HepG2 (cell line): ENCODE data around the gene DYNC2H1. TPM values are rescaled to one million over a fixed set of nuclear protein-coding genes. Genes with fewer than 3 reads are reported as not detected.

Experiments
- DMAP1 ChIP-seq: IDR thresholded peaks from 2 replicates; pipeline ENCODE4 v1.6.1; 2016
- HDAC1 ChIP-seq: sonication (generic); formaldehyde crosslinking; IDR thresholded peaks from 2 replicates; pipeline ENCODE4 v1.5.1; 2020; ENCODE audit warnings: mild to moderate bottlenecking, missing genetic modification reagents
- POGZ ChIP-seq: sonication (generic); formaldehyde crosslinking; IDR thresholded peaks from 2 replicates; pipeline ENCODE4 v1.4.0; 2020; ENCODE audit warnings: mild to moderate bottlenecking, missing genetic modification reagents
- RFX3 ChIP-seq: IDR thresholded peaks from 2 replicates; pipeline ENCODE4 v1.6.1; 2016; ENCODE audit warnings: missing biosample characterization, missing genetic modification reagents
- RNF219 ChIP-seq: sonication (generic); formaldehyde crosslinking; IDR thresholded peaks from 2 replicates; pipeline ENCODE4 v1.5.0; 2020; ENCODE audit warnings: mild to moderate bottlenecking, missing genetic modification reagents
- TBX3 ChIP-seq: fragments of 450-650 bp; IDR thresholded peaks from 2 replicates; pipeline ENCODE4 v1.6.1; 2017; ENCODE audit warnings: antibody characterized with exemption, mild to moderate bottlenecking, inconsistent platforms, borderline replicate concordance
- ZNF547 ChIP-seq: sonication (generic); formaldehyde crosslinking; IDR thresholded peaks from 2 replicates; pipeline ENCODE4 v1.5.1; 2020; ENCODE audit warnings: mild to moderate bottlenecking, missing genetic modification reagents
- polyA plus RNA-seq, 8 experiments: library from polyadenylated mRNA; depleted of rRNA in 3 of 8; stranded (reverse) in 7 of 8; unstranded in 1 of 8; fragments of >200 nt; fragmentation: Illumina TruSeq in 4 of 8; extraction: Trizol in 4 of 8; gene quantifications; 2 replicates each; pipeline versions ENCODE4 v1.2.1 to v1.2.3, GENCODE V29; 2011 to 2016; ENCODE audit warnings: low read depth in 4 of 8, missing spikeins in 1 of 8, mixed read lengths in 1 of 8; ENCODE audit not compliant: insufficient read depth in 1 of 8
- total RNA-seq, 5 experiments: library from RNA; depleted of rRNA; stranded (reverse); fragments of >200 nt; fragmentation: Illumina TruSeq; extraction: Trizol; gene quantifications; 2 replicates each; pipeline ENCODE4 v1.2.3, GENCODE V29; 2016; ENCODE audit warnings: low read depth in 1 of 5
- TF ChIP-seq, protein P1 (sequence below): sonication (generic); formaldehyde crosslinking; IDR thresholded peaks from 2 replicates; pipeline ENCODE4 v1.5.1; 2020; ENCODE audit warnings: mild to moderate bottlenecking, missing genetic modification reagents
- TF ChIP-seq, protein P2 (sequence below): IDR thresholded peaks from 2 replicates; pipeline ENCODE4 v1.6.1; 2016; ENCODE audit warnings: control low read depth

Gene DYNC2H1
- total and polyA plus RNA-seq, 2 of the 13 experiments (the other 11 are each of a cell fraction or from before 2014, with no cell fraction given): 0.49 to 0.66 TPM

DNA sequence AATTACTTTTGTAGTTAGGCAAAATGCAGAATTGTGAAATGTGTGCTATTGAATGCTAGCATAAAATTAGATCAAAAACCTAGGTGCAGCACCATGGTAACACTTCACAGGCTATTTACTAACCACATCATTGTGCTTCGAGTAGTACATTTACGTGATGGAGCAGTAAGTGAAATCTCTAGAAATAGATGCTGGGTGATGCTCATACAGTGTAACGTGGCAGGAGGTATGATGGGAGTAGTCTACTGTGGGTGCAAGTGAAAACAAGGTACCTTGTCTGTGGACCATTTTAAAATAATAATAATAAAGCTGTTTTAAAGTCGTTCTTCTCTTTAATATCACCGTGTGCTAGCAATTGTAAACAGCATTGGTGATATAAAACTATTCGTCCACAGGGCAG, 132.3 kb downstream of the DYNC2H1 start (continued):
- TF ChIP-seq RFX3 (CRISPR knock-in tag): no peak
- no peak for TF ChIP-seq RNF219 (CRISPR knock-in tag)
- TF ChIP-seq, protein P1, sequence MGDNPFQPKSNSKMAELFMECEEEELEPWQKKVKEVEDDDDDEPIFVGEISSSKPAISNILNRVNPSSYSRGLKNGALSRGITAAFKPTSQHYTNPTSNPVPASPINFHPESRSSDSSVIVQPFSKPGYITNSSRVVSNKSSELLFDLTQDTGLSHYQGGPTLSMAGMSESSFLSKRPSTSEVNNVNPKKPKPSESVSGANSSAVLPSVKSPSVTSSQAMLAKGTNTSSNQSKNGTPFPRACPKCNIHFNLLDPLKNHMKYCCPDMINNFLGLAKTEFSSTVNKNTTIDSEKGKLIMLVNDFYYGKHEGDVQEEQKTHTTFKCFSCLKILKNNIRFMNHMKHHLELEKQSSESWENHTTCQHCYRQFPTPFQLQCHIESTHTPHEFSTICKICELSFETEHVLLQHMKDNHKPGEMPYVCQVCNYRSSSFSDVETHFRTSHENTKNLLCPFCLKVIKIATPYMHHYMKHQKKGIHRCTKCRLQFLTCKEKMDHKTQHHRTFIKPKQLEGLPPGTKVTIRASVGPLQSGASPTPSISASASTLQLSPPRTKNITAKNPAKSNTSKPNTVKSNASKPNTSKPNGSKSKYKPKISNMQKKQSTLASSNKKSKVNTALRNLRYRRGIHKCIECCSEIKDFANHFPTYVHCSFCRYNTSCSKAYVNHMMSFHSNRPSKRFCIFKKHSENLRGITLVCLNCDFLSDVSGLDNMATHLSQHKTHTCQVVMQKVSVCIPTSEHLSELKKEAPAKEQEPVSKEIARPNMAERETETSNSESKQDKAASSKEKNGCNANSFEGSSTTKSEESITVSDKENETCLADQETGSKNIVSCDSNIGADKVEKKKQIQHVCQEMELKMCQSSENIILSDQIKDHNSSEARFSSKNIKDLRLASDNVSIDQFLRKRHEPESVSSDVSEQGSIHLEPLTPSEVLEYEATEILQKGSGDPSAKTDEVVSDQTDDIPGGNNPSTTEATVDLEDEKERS: no peak
- TF ChIP-seq ZNF547 (CRISPR knock-in tag): no peak
- TF ChIP-seq TBX3: no peak
- TF ChIP-seq DMAP1 (CRISPR knock-in tag): no peak
- TF ChIP-seq HDAC1 (CRISPR knock-in tag): no peak
- TF ChIP-seq, protein P2, sequence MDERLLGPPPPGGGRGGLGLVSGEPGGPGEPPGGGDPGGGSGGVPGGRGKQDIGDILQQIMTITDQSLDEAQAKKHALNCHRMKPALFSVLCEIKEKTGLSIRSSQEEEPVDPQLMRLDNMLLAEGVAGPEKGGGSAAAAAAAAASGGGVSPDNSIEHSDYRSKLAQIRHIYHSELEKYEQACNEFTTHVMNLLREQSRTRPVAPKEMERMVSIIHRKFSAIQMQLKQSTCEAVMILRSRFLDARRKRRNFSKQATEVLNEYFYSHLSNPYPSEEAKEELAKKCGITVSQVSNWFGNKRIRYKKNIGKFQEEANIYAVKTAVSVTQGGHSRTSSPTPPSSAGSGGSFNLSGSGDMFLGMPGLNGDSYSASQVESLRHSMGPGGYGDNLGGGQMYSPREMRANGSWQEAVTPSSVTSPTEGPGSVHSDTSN: no peak
- no peak for TF ChIP-seq POGZ (CRISPR knock-in tag)
